ENCODE results near the gene HOXC11.
A peak's percentile ranks its signal among the peaks of the same experiment; 100 is the strongest.

The HOXC11 gene

DNA sequence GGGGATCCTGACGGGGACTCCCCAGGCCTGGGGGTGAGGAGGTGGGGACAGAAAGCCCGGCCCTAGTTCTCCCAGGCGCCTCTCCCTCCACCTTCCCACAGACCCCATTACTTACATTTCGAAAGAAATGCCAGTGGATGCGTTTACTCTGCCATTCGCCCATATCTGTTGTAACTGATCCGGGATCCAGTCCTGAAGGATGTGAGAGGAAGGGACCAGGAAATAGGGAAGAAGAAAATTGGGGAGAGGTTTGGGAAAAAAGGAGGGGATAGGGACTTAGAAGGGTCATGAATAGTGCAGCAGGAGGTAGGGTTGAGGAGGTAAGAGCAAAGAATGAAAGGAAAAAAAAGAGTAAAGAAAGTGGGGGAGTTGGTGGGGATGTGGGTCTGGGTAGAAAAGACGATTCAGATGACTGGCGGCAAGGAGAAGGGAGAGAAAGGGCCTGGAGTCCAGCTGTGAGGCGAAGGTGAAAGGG, 17.1 kb upstream of the HOXC11 start:
- no peak for DNase-seq (ENCODE audit: insufficient read length, low spot score)
- no peak for FAIRE-seq
- TF ChIP-seq TAF1 (IDR thresholded peaks at IDR 0.05; ENCODE audit: low read depth, low read length) (no peak), SPI1 (IDR thresholded peaks at IDR 0.05; ENCODE audit: low read depth, low read length) (no peak), POLR2A (IDR thresholded peaks at IDR 0.05; ENCODE audit: low read depth, low read length) (no peak), PAX5 (IDR thresholded peaks at IDR 0.05; ENCODE audit: insufficient read depth, low read length, severe bottlenecking) (no peak), POLR2AphosphoS5 (IDR thresholded peaks at IDR 0.05; ENCODE audit: low read depth, low read length) (no peak), POU2F2 (IDR thresholded peaks at IDR 0.05; ENCODE audit: low read depth, low read length) (no peak)

DNA sequence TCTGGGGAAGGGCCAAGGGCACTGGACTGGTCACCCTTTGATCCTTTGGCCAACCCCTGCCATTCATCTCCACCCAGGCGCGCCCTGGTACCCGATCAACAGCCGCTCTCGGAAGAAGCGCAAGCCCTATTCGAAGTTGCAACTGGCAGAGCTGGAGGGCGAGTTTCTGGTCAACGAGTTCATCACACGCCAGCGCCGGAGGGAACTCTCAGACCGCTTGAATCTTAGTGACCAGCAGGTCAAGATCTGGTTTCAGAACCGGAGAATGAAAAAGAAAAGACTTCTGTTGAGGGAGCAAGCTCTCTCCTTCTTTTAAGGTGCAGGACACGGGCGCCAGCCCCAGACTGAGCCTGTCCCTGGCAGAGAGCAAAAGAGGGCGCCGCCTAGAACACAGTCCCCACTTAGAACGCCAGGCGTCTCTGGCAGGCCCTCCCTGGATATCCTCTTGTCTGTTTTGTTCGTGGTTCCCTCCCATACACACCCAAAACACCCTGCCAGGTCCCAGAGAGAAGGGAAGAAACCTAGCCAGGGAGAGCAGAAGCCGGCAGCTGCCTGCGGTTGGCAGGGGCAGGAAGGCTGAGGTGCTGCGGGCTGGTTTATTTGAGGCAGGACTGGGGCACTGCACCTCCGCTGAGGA, 16.6 kb upstream of the HOXC11 start:
- TF ChIP-seq SPI1 (IDR thresholded peaks at IDR 0.05; ENCODE audit: low read depth, low read length) = no peak
- TF ChIP-seq PAX5 (IDR thresholded peaks at IDR 0.05; ENCODE audit: insufficient read depth, low read length, severe bottlenecking) = no peak
- TF ChIP-seq POU2F2 (IDR thresholded peaks at IDR 0.05; ENCODE audit: low read depth, low read length) = no peak
- TF ChIP-seq POLR2AphosphoS5 (IDR thresholded peaks at IDR 0.05; ENCODE audit: low read depth, low read length) = no peak
- no peak for TF ChIP-seq TAF1 (IDR thresholded peaks at IDR 0.05; ENCODE audit: low read depth, low read length)
- no peak for TF ChIP-seq POLR2A (IDR thresholded peaks at IDR 0.05; ENCODE audit: low read depth, low read length)
- FAIRE-seq (no peak), DNase-seq (ENCODE audit: insufficient read length, low spot score) (no peak)

GRCh38 chr12:53956914-53957536, 15.9 kb upstream of the HOXC11 start:
- no peak for TF ChIP-seq POLR2AphosphoS5 (IDR thresholded peaks at IDR 0.05; ENCODE audit: low read depth, low read length)
- TF ChIP-seq SPI1 (IDR thresholded peaks at IDR 0.05; ENCODE audit: low read depth, low read length) = peak; percentile 24; the same call in 1 of the 2 replicates
- FAIRE-seq (no peak), DNase-seq (ENCODE audit: insufficient read length, low spot score) (no peak)

DNA sequence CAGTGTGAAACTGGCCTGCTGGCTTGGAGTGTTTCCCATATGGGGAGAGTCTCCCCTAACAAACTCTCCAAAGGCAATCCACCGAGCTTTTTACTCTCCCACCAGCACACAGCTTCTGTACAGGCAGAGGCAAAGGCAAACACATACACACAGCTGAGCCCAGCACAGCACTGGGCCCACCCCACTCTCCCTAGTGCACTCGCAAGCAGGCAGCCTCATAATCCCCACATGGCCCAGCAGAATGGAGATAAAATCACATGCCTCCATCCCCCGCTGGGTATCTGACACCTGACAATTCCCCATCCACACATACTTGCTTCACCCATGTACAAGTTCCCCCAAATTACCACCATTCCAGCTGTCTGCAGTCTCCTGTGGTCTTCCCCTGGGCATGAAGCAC, 14.8 kb upstream of the HOXC11 start:
- no peak for FAIRE-seq

GRCh38 chr12:53959314-53959713, 13.6 kb upstream of the HOXC11 start:
- FAIRE-seq (no peak), DNase-seq (ENCODE audit: insufficient read length, low spot score) (no peak)
- TF ChIP-seq POLR2A (IDR thresholded peaks at IDR 0.05; ENCODE audit: low read depth, low read length) (no peak), TAF1 (IDR thresholded peaks at IDR 0.05; ENCODE audit: low read depth, low read length) (no peak), PAX5 (IDR thresholded peaks at IDR 0.05; ENCODE audit: insufficient read depth, low read length, severe bottlenecking) (no peak), SPI1 (IDR thresholded peaks at IDR 0.05; ENCODE audit: low read depth, low read length) (no peak), POU2F2 (IDR thresholded peaks at IDR 0.05; ENCODE audit: low read depth, low read length) (no peak), POLR2AphosphoS5 (IDR thresholded peaks at IDR 0.05; ENCODE audit: low read depth, low read length) (no peak)

More for the DNA sequence above, 14.8 kb upstream of the HOXC11 start:
- no peak for TF ChIP-seq TAF1 (IDR thresholded peaks at IDR 0.05; ENCODE audit: low read depth, low read length)
- no peak for DNase-seq (ENCODE audit: insufficient read length, low spot score)

GRCh38 chr12:53960187-53961024, 12.5 kb upstream of the HOXC11 start:
- DNase-seq (ENCODE audit: insufficient read length, low spot score) (no peak), FAIRE-seq (no peak)
- TF ChIP-seq PAX5 (IDR thresholded peaks at IDR 0.05; ENCODE audit: insufficient read depth, low read length, severe bottlenecking) = no peak
- no peak for TF ChIP-seq TAF1 (IDR thresholded peaks at IDR 0.05; ENCODE audit: low read depth, low read length)
- no peak for TF ChIP-seq POU2F2 (IDR thresholded peaks at IDR 0.05; ENCODE audit: low read depth, low read length)

DNA sequence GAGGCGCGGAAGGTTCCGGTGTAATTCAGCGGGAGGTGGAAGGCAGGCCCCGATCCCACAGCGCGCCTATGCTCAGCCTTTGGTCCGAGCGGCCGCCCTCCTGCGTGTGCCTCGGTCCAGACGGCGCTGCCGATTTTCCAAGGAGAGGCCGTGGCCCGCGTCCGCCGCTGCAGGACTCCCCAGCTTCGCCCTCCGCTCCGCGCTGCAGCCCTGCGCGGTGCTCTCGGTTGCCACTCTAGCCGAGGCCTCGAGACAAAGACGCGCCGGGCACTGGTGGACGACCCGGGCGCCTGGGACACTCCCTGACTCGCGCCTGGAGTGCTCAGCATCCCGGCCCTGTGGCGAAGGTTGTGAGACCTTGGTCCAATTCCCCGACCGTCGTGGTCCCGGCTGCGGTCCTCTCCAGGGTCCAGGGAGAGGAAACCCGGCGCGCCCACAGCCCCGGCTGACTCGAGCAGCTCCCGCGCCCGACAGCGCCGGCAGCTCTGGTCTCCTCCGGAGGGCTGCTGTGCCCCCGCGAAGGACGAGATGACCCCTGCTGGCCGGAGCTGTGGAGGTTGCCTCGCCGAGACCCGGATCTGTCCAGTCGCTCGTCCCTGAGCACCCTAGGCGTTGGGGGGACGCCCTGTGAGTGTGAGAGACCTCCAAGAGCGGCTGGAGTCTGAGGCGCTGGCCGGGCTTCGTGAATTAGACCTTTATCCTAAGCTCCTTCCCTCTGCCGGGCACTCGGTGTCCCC, 11.7 kb upstream of the HOXC11 start:
- DNase-seq (ENCODE audit: insufficient read length, low spot score) (no peak), FAIRE-seq (no peak)
- TF ChIP-seq SPI1 (IDR thresholded peaks at IDR 0.05; ENCODE audit: low read depth, low read length) (no peak), POLR2AphosphoS5 (IDR thresholded peaks at IDR 0.05; ENCODE audit: low read depth, low read length) (no peak), TAF1 (IDR thresholded peaks at IDR 0.05; ENCODE audit: low read depth, low read length) (no peak), PAX5 (IDR thresholded peaks at IDR 0.05; ENCODE audit: insufficient read depth, low read length, severe bottlenecking) (no peak), POU2F2 (IDR thresholded peaks at IDR 0.05; ENCODE audit: low read depth, low read length) (no peak), POLR2A (IDR thresholded peaks at IDR 0.05; ENCODE audit: low read depth, low read length) (no peak)

DNA sequence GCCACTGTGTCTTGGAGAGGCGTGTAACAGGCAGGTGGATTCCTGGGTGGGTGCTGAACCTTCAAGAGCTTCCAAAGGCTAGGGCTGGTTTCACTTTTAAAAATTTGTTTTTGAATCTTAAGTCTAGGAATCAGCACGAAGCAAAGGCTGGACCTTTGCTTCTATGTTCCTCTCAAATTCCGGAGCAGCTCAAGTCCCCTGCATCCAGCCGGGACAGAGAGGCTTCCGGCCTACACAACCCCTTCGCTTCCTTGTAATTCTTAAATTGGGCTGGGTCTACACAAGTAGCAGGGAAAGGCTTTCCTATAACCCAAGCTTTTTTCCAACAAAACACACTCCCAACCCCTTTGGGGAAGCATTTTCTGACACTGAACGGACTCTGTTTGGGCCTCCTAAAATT, 9.9 kb upstream of the HOXC11 start:
- no peak for FAIRE-seq
- TF ChIP-seq POLR2AphosphoS5 (IDR thresholded peaks at IDR 0.05; ENCODE audit: low read depth, low read length) (no peak), TAF1 (IDR thresholded peaks at IDR 0.05; ENCODE audit: low read depth, low read length) (no peak), SPI1 (IDR thresholded peaks at IDR 0.05; ENCODE audit: low read depth, low read length) (no peak), PAX5 (IDR thresholded peaks at IDR 0.05; ENCODE audit: insufficient read depth, low read length, severe bottlenecking) (no peak), POU2F2 (IDR thresholded peaks at IDR 0.05; ENCODE audit: low read depth, low read length) (no peak), POLR2A (IDR thresholded peaks at IDR 0.05; ENCODE audit: low read depth, low read length) (no peak)

More for the DNA sequence above, 9.9 kb upstream of the HOXC11 start:
- DNase-seq (ENCODE audit: insufficient read length, low spot score) = no peak
